Measurements from ENCODE around the gene LPCAT2.

LPCAT2 gene

GRCh38 chr16:55559933-55560516 lies 51.2 kb downstream of the LPCAT2 start:
- no peak for DNase-seq

GRCh38 chr16:55561319-55561848 lies 52.5 kb downstream of the LPCAT2 start:
- no peak for DNase-seq

- no peak for DNase-seq
Measured at GRCh38 chr16:55562936-55563335, 54.1 kb downstream of the LPCAT2 start.

- DNase-seq, result no peak
Measured at GRCh38 chr16:55563797-55564196, 54.9 kb downstream of the LPCAT2 start.

- no peak for DNase-seq
Measured at GRCh38 chr16:55565086-55565485, 56.2 kb downstream of the LPCAT2 start.

- no peak for DNase-seq
Measured at GRCh38 chr16:55566432-55567175, 57.7 kb downstream of the LPCAT2 start, which contains the start of gene CAPNS2. CAPNS2 (plus strand) TSS chr16:55566684; CDS start chr16:55566757, 73 bp downstream.

GRCh38 chr16:55567382-55567781 lies 58.5 kb downstream of the LPCAT2 start:
- no peak for DNase-seq

GRCh38 chr16:55568207-55568606 lies 59.3 kb downstream of the LPCAT2 start:
- DNase-seq, result no peak

- peak; percentile 45 for DNase-seq
Measured at GRCh38 chr16:55569025-55569424, 60.2 kb downstream of the LPCAT2 start.

GRCh38 chr16:55570159-55570558 lies 61.3 kb downstream of the LPCAT2 start:
- DNase-seq, result no peak

- no peak for DNase-seq
Measured at GRCh38 chr16:55571191-55571897, 62.5 kb downstream of the LPCAT2 start.

- no peak for DNase-seq
Measured at GRCh38 chr16:55572439-55572838, 63.6 kb downstream of the LPCAT2 start.

- no peak for DNase-seq
Measured at GRCh38 chr16:55574811-55575210, 65.9 kb downstream of the LPCAT2 start.

GRCh38 chr16:55575496-55575895 lies 66.6 kb downstream of the LPCAT2 start:
- no peak for DNase-seq

- DNase-seq, result peak; percentile 80
Measured at GRCh38 chr16:55576384-55576783, 67.5 kb downstream of the LPCAT2 start.

- no peak for DNase-seq
Measured at GRCh38 chr16:55577887-55578286, 69.0 kb downstream of the LPCAT2 start.

- DNase-seq, result no peak
Measured at GRCh38 chr16:55585631-55586030, 76.8 kb downstream of the LPCAT2 start.

- no peak for DNase-seq
Measured at GRCh38 chr16:55588799-55589198, 79.9 kb downstream of the LPCAT2 start.

- DNase-seq, result no peak
Measured at GRCh38 chr16:55592306-55592705, 83.4 kb downstream of the LPCAT2 start.

GRCh38 chr16:55597928-55598327 lies 89.1 kb downstream of the LPCAT2 start:
- DNase-seq, result no peak

GRCh38 chr16:55605754-55606336 lies 97.0 kb downstream of the LPCAT2 start:
- DNase-seq, result no peak

- no peak for DNase-seq
Measured at GRCh38 chr16:55613613-55614335, 104.9 kb downstream of the LPCAT2 start.

- no peak for DNase-seq
Measured at GRCh38 chr16:55615071-55615470, 106.2 kb downstream of the LPCAT2 start.

All from right forelimb (tissue), 1 donor.